Lower lobe of right lung (tissue), 2 donors: ENCODE data around the gene SLC9A1. TPM values are rescaled to one million over a fixed set of nuclear protein-coding genes. Genes with fewer than 3 reads are reported as not detected.
"Not testable (repeated sequence)": the region's sequence is repeated elsewhere in the genome, so short reads cannot be mapped to it uniquely, and the experiment has no call there.

Experiments used
- ATAC-seq, 2 donors: fragments of 200-7000 bp; cut with Tn5 transposase; one replicate each; pipeline ENCODE4 v1.9.1; 2020 to 2022; ENCODE audit warnings: mild to moderate bottlenecking in 2 of 2, moderate library complexity in 2 of 2
- DNase-seq: peaks from one replicate; pipeline ENCODE4 v3.0.0-alpha.2; 2020
- H3K27ac ChIP-seq: fragments of 200-600 bp; one replicate; pipeline ENCODE4 v1.8.0; 2022
- H3K27me3 ChIP-seq: fragments of 200-600 bp; one replicate; pipeline ENCODE4 v1.8.0; 2022; ENCODE audit warnings: low read depth
- H3K36me3 ChIP-seq: fragments of 200-600 bp; one replicate; pipeline ENCODE4 v1.8.0; 2022; ENCODE audit warnings: mild to moderate bottlenecking
- H3K4me1 ChIP-seq: fragments of 200-600 bp; one replicate; pipeline ENCODE4 v1.8.0; 2022
- H3K4me3 ChIP-seq: fragments of 200-600 bp; one replicate; pipeline ENCODE4 v1.8.0; 2022; ENCODE audit warnings: mild to moderate bottlenecking
- H3K9me3 ChIP-seq: fragments of 200-600 bp; one replicate; pipeline ENCODE4 v1.8.0; 2022
- CTCF ChIP-seq: fragments of 200-600 bp; IDR thresholded peaks from one replicate; pipeline ENCODE4 v1.8.0; 2022; ENCODE audit warnings: antibody characterized with exemption, mild to moderate bottlenecking
- intact Hi-C: fragments of 100-400 bp; cut with DNase I; formaldehyde crosslinking; loops from one replicate; pipeline ENCODE4 v1.11.0; 2022
- long read RNA-seq: library from polyadenylated mRNA; unstranded; transcript quantifications from one replicate; pipeline ENCODE4 v2.0.0, GENCODE V29; 2021
- total RNA-seq: library from RNA; stranded (reverse); fragmentation: NEBNext Ultra II Directional; extraction: Animal tissue kit (Norgen Biotek cat#: 25700); gene quantifications from one replicate; pipeline ENCODE4 v1.2.1, GENCODE V29; 2021
- donor health status: DM: no; HTN: yes; CAD: no; lungs with severe emphysema.

Gene SLC9A1
- total RNA-seq = 57.7 TPM
- long read RNA-seq, full-length matches to known transcripts = 2 of 56 reads
- long read RNA-seq, partial matches to known transcripts = 28 of 56 reads
- long read RNA-seq, other reads (novel, unspliced or antisense) = 26 of 56 reads

- TF ChIP-seq CTCF = peak; percentile 85
- H3K27ac ChIP-seq = peak within 1 kb of the TSS; percentile 91
- DNase-seq = peak; percentile 96
- intact Hi-C loops = no loop called here
- peak; percentile 94 to 97 for ATAC-seq
- H3K36me3 ChIP-seq = no peaks in the 10 kb centered on the region
- peaks cover 51% of the 10 kb centered on the region for H3K4me1 ChIP-seq
- no peaks in the 10 kb centered on the region for H3K9me3 ChIP-seq
- H3K27me3 ChIP-seq = no peaks in the 10 kb centered on the region
- peak within 1 kb of the TSS; percentile 78 for H3K4me3 ChIP-seq
Measured at GRCh38 chr1:27154991-27155781, at the start of gene SLC9A1. Gene SLC9A1, minus strand, starts transcription at chr1:27155125. Its CDS starts 791 bp downstream, at chr1:27154334.

GRCh38 chr1:27203946-27204345, 49.0 kb upstream of the SLC9A1 start:
- intact Hi-C loops = no loop called here
- Histone ChIP-seq H3K9me3 (no peaks in the 10 kb centered on the region), H3K36me3 (no peaks in the 10 kb centered on the region), H3K27ac (no peak overlapping the region), H3K4me1 (no peaks in the 10 kb centered on the region), H3K27me3 (no peaks in the 10 kb centered on the region), H3K4me3 (no peak overlapping the region)
- ATAC-seq (no peak), DNase-seq (no peak)
- TF ChIP-seq CTCF = no peak

GRCh38 chr1:27201295-27201694, 46.4 kb upstream of the SLC9A1 start:
- no peaks in the 10 kb centered on the region for H3K27me3 ChIP-seq
- intact Hi-C loops = no loop called here
- H3K36me3 ChIP-seq = no peaks in the 10 kb centered on the region
- no peak for ATAC-seq
- no peak for DNase-seq
- H3K4me3 ChIP-seq = no peak overlapping the region
- no peaks in the 10 kb centered on the region for H3K9me3 ChIP-seq
- no peak overlapping the region for H3K27ac ChIP-seq
- no peaks in the 10 kb centered on the region for H3K4me1 ChIP-seq
- no peak for TF ChIP-seq CTCF

GRCh38 chr1:27193194-27193593, 38.3 kb upstream of the SLC9A1 start:
- intact Hi-C loops = no loop called here
- Histone ChIP-seq H3K36me3 (no peaks in the 10 kb centered on the region), H3K27me3 (no peaks in the 10 kb centered on the region), H3K4me1 (peaks cover 13% of the 10 kb centered on the region), H3K4me3 (no peak overlapping the region), H3K27ac (no peak overlapping the region), H3K9me3 (no peaks in the 10 kb centered on the region)
- DNase-seq = no peak
- ATAC-seq = no peak
- TF ChIP-seq CTCF = no peak

- Histone ChIP-seq H3K4me3 (no peak overlapping the region), H3K36me3 (no peaks in the 10 kb centered on the region), H3K4me1 (peaks cover 13% of the 10 kb centered on the region), H3K9me3 (no peaks in the 10 kb centered on the region), H3K27me3 (no peaks in the 10 kb centered on the region), H3K27ac (no peak overlapping the region)
- no peak for TF ChIP-seq CTCF
- ATAC-seq (peak; percentile 77 to 82), DNase-seq (no peak)
- intact Hi-C loops = no loop called here
Measured at GRCh38 chr1:27192039-27192529, 37.2 kb upstream of the SLC9A1 start.

- ATAC-seq, H3K27ac ChIP-seq, H3K4me1 ChIP-seq, H3K27me3 ChIP-seq, DNase-seq, H3K36me3 ChIP-seq, intact Hi-C loops, H3K4me3 ChIP-seq: not testable (repeated sequence)
- peaks cover 12% of the 10 kb centered on the region for H3K9me3 ChIP-seq
Measured at GRCh38 chr1:27184665-27185064, 29.7 kb upstream of the SLC9A1 start.
